Tibial nerve (tissue), 3 donors: ENCODE measurements around the gene SIGLEC6.

Experiments used
- POLR2A ChIP-seq, 2 donors: fragments of 450-650 bp; IDR thresholded peaks; one replicate each; pipeline ENCODE4 v1.6.1; 2017; ENCODE audit warnings: antibody characterized with exemption in 2 of 2, mild to moderate bottlenecking in 2 of 2, moderate library complexity in 2 of 2
- TF ChIP-seq, protein P1 (sequence below), 5 experiments: fragments of 200-600 bp in 3 of 5; fragments of 450-650 bp in 2 of 5; sonication (generic) in 3 of 5; IDR thresholded peaks; one replicate each; pipeline ENCODE4 v1.5.1; 2016 to 2019; ENCODE audit warnings: antibody characterized with exemption in 5 of 5, mild to moderate bottlenecking in 3 of 5, moderate library complexity in 2 of 5

DNA sequence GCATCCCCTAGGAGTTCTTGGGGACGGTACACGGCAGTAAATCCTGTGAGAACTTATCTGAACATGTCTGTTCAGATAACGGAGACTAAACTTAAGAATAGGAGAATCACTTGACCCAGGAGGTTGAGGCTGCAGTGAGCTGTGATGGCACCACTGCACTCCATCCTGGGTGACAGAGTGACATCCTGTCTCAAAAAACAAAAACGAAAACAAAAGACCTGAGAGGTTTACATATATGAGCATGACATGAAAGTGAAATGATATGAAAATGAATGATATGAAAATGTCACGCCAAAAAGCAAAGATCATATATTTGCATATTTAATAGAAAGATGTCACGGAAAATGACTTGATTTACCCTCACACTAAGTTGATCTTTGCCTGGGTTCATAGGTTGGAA, 45.4 kb upstream of the SIGLEC6 start:
- TF ChIP-seq, protein P1, sequence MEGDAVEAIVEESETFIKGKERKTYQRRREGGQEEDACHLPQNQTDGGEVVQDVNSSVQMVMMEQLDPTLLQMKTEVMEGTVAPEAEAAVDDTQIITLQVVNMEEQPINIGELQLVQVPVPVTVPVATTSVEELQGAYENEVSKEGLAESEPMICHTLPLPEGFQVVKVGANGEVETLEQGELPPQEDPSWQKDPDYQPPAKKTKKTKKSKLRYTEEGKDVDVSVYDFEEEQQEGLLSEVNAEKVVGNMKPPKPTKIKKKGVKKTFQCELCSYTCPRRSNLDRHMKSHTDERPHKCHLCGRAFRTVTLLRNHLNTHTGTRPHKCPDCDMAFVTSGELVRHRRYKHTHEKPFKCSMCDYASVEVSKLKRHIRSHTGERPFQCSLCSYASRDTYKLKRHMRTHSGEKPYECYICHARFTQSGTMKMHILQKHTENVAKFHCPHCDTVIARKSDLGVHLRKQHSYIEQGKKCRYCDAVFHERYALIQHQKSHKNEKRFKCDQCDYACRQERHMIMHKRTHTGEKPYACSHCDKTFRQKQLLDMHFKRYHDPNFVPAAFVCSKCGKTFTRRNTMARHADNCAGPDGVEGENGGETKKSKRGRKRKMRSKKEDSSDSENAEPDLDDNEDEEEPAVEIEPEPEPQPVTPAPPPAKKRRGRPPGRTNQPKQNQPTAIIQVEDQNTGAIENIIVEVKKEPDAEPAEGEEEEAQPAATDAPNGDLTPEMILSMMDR (IDR thresholded peaks at IDR 0.05): no peak
- no peak for TF ChIP-seq POLR2A (IDR thresholded peaks at IDR 0.05)
